ENCODE data around the gene H2AZ2. TPM values are rescaled to one million over a fixed set of nuclear protein-coding genes. Genes with fewer than 3 reads are reported as not detected.

The H2AZ2 gene
- total and polyA plus RNA-seq, 2 of the 4 experiments (the other 2 are of a cell fraction): 156 to 162 TPM

GRCh38 chr7:44858161-44858560 is 10.3 kb upstream of the H2AZ2 start:
- POLR2A ChIA-PET (ENCODE audit: unreplicated experiment): no interaction called here
- no peak for TF ChIP-seq NFE2L2 (IDR thresholded peaks at IDR 0.05; ENCODE audit: low read depth, low read length)
- no peak for TF ChIP-seq SMC3 (IDR thresholded peaks at IDR 0.05; ENCODE audit: low read depth, low read length)
- TF ChIP-seq CTCF (conservative IDR thresholded peaks at IDR 0.05; ENCODE audit: low read depth, low read length): no peak; the same call in 1 of the 2 replicates
- TF ChIP-seq BHLHE40 (IDR thresholded peaks at IDR 0.05; ENCODE audit: low read depth, low read length): no peak
- no peak for TF ChIP-seq FOS (IDR thresholded peaks at IDR 0.05; ENCODE audit: low read depth, low read length)
- no peak for TF ChIP-seq USF2 (IDR thresholded peaks at IDR 0.05; ENCODE audit: low read depth, low read length)
- no peak for TF ChIP-seq MAFK (IDR thresholded peaks at IDR 0.05; ENCODE audit: low read depth, low read length)
- TF ChIP-seq RAD21 (IDR thresholded peaks at IDR 0.05; ENCODE audit: low read length): no peak
- TF ChIP-seq RCOR1 (IDR thresholded peaks at IDR 0.05; ENCODE audit: insufficient replicate concordance, low read length): no peak
- TF ChIP-seq MAZ (IDR thresholded peaks at IDR 0.05; ENCODE audit: borderline replicate concordance, low read depth, low read length): no peak
- TF ChIP-seq CEBPB (IDR thresholded peaks at IDR 0.05; ENCODE audit: low read depth, low read length): no peak
- no peak for TF ChIP-seq RFX5 (IDR thresholded peaks at IDR 0.05; ENCODE audit: low read depth, low read length)
- TF ChIP-seq CHD1 (IDR thresholded peaks at IDR 0.05; ENCODE audit: low read depth, low read length): no peak
- no peak for TF ChIP-seq MXI1 (IDR thresholded peaks at IDR 0.05; ENCODE audit: borderline replicate concordance, low read depth, low read length)
- TF ChIP-seq POLR2A (IDR thresholded peaks at IDR 0.05; ENCODE audit: low read depth, low read length): no peak
- TF ChIP-seq ELK1 (IDR thresholded peaks at IDR 0.05; ENCODE audit: borderline replicate concordance, low read depth, low read length): no peak
- no peak overlapping the region for H2BK120ac ChIP-seq (ENCODE audit: low read depth, low read length)
- H4K5ac ChIP-seq (ENCODE audit: low read depth, low read length): no peak overlapping the region
- no peak overlapping the region for H2BK15ac ChIP-seq (ENCODE audit: low read depth, low read length)
- H3K4me1 ChIP-seq (ENCODE audit: control insufficient read depth, insufficient read depth, low read length): peaks cover 2% of the 10 kb centered on the region; the same call in 1 of the 2 replicates
- no peak overlapping the region for H3K4me2 ChIP-seq (ENCODE audit: low read depth, low read length)
- no peak overlapping the region for H3K18ac ChIP-seq (ENCODE audit: low read depth, low read length)
- CTCF ChIA-PET: interaction anchor here (0.8 to 2.0 kb wide), 5 partner anchors 10 to 278 kb away, joined by 3 to 7 read pairs (median 3); partner anchors contain the start of gene H2AZ2
- no peaks in the 10 kb centered on the region for H4K20me1 ChIP-seq (ENCODE audit: insufficient read depth, low read length)
- H3K9me1 ChIP-seq (ENCODE audit: insufficient read depth, low read length): no peaks in the 10 kb centered on the region
- no peaks in the 10 kb centered on the region for H3K9me3 ChIP-seq (ENCODE audit: control insufficient read depth, insufficient read depth, low read length)
- no peak for ATAC-seq (ENCODE audit: low read depth)
- H3K9ac ChIP-seq (ENCODE audit: low read depth, low read length): no peak overlapping the region
- no peak overlapping the region for H3K4me3 ChIP-seq (ENCODE audit: insufficient read depth, low read depth, low read length)
- in situ Hi-C loops (cut with MboI; ENCODE audit: low sequenced_read_pairs): loop anchor here (5.0 to 10.0 kb wide), 2 partner anchors 64 to 277 kb away; no protein-coding TSS in a partner anchor
- H3K14ac ChIP-seq (replicated peaks; ENCODE audit: low read depth, low read length): no peak overlapping the region
- dilution Hi-C loops (cut with HindIII; ENCODE audit: low sequenced_read_pairs, unreplicated experiment): no loop called here
- no peak overlapping the region for H3K4ac ChIP-seq (ENCODE audit: low read depth, low read length)
- H3K27ac ChIP-seq (ENCODE audit: insufficient read depth, low read length): no peak overlapping the region
- no peak overlapping the region for H2AK9ac ChIP-seq (replicated peaks; ENCODE audit: low read depth, low read length, poor library complexity)
- no peak overlapping the region for H3K23ac ChIP-seq (ENCODE audit: low read depth, low read length)
- no peak overlapping the region for H2AK5ac ChIP-seq (ENCODE audit: low read depth, low read length)
- DNase-seq: no peak
- H2BK5ac ChIP-seq (ENCODE audit: low read depth, low read length, poor library complexity, severe bottlenecking): no peak overlapping the region
- H3K27me3 ChIP-seq (ENCODE audit: control insufficient read depth, insufficient read depth, low read length): no peaks in the 10 kb centered on the region
- no peak overlapping the region for H4K8ac ChIP-seq (ENCODE audit: low read depth in 2 of 2, low read length in 2 of 2)
- H3K36me3 ChIP-seq (ENCODE audit: control insufficient read depth, insufficient read depth, low read length): no peaks in the 10 kb centered on the region
- H2BK20ac ChIP-seq (ENCODE audit: low read depth, low read length): no peak overlapping the region
- H4K91ac ChIP-seq (ENCODE audit: insufficient read depth, low read depth, low read length): no peak overlapping the region
- intact Hi-C loops (cut with micrococcal nuclease): no loop called here
- H2AFZ ChIP-seq (replicated peaks; ENCODE audit: low read length, poor library complexity): no peak overlapping the region
- no peaks in the 10 kb centered on the region for H3K79me1 ChIP-seq (ENCODE audit: low read depth in 1 of 2, low read length in 2 of 2)
- no CpG with 5 or more reads among the region's 2 CpGs for WGBS, 2 experiments (ENCODE audit: extremely low coverage in 2 of 2, insufficient read length in 1 of 2)
- BruUV-seq (replicated peaks): no TSS peak
- H3K56ac ChIP-seq (ENCODE audit: extremely low read depth, insufficient read depth, low read length): no peak overlapping the region
